Neural progenitor cell (in vitro differentiated cells): Measurements from ENCODE around the gene MAMDC4.

ENCODE experiments used
- CTCF ChIP-seq: fragments of 200-600 bp; sonication (generic); IDR thresholded peaks from 2 replicates; pipeline ENCODE4 v1.5.1; 2017; ENCODE audit warnings: antibody characterized with exemption, mild to moderate bottlenecking
- EZH2 ChIP-seq: fragments of 200-600 bp; sonication (generic); IDR thresholded peaks from 2 replicates; pipeline ENCODE4 v1.6.1; 2017; ENCODE audit warnings: antibody characterized with exemption, mild to moderate bottlenecking, moderate library complexity
- EZH2phosphoT487 ChIP-seq: fragments of 200-600 bp; sonication (generic); IDR thresholded peaks from 2 replicates; pipeline ENCODE4 v1.6.1; 2017; ENCODE audit warnings: antibody characterized with exemption

- TF ChIP-seq CTCF = no peak
- TF ChIP-seq EZH2 = no peak
- no peak for TF ChIP-seq EZH2phosphoT487
Observed at GRCh38 chr9:136823136-136824046, 28.8 kb upstream of the MAMDC4 start.
